ENCODE results near the gene ZNF530. TPM values are rescaled to one million over a fixed set of nuclear protein-coding genes. Genes with fewer than 3 reads are reported as not detected.

The ZNF530 gene
- total RNA-seq, 1 donor from 2014 or later: 4.7 TPM

DNA sequence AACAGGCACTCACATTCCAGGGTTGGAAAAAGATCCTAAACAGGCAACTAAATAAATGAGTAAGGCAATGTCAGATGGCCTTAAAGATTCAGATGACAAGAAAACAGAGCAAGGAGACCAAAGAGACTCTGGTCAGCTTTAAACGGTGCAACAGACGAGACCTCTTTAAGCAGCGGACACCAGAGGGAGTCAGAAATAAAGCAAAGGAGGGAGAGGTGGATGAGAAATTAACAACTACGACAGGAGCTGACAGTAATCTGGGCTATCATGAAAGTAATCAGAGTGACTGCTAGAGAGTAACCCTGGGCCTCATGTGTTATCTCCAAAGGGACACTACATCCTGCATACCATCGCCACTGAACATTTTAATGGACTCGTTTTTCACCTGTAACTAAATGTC is 41.2 kb upstream of the ZNF530 start:
- Histone ChIP-seq H3K9ac (ENCODE audit: low read length) (peak overlapping the region; percentile 82), H4K20me1 (ENCODE audit: insufficient read depth, low read length) (peaks cover 9% of the 10 kb centered on the region), H2AFZ (ENCODE audit: low read depth, low read length) (peak overlapping the region; percentile 79), H3K27me3 (ENCODE audit: insufficient read depth, low read length) (no peaks in the 10 kb centered on the region), H3K27ac (ENCODE audit: low read depth, low read length) (no peak overlapping the region), H3K9me3 (ENCODE audit: insufficient read depth, low read depth, low read length) (peaks cover 30% of the 10 kb centered on the region), H3K36me3 (ENCODE audit: insufficient read depth, low read length) (peaks cover 16% of the 10 kb centered on the region), H3K4me3 (ENCODE audit: insufficient read depth, low read depth, low read length) (peak overlapping the region; percentile 80), H3K79me2 (ENCODE audit: insufficient read depth, low read length) (peaks cover 22% of the 10 kb centered on the region), H3K4me2 (ENCODE audit: low read length) (peak overlapping the region; percentile 89), H3K4me1 (ENCODE audit: insufficient read depth, low read length) (peaks cover 7% of the 10 kb centered on the region)
- Mint-ChIP-seq H3K27me3 (ENCODE audit: low read depth, unreplicated experiment) (no peaks in the 10 kb centered on the region), H3K9me3 (ENCODE audit: unreplicated experiment) (peaks cover 34% of the 10 kb centered on the region), H3K27ac (ENCODE audit: unreplicated experiment) (peak overlapping the region; percentile 75), H3K4me3 (ENCODE audit: unreplicated experiment) (peak overlapping the region; percentile 99), H3K4me1 (ENCODE audit: low read depth, unreplicated experiment) (peaks cover 9% of the 10 kb centered on the region), H3K36me3 (ENCODE audit: low read depth, unreplicated experiment) (peaks cover 41% of the 10 kb centered on the region)
- no peak for TF ChIP-seq EZH2 (IDR thresholded peaks at IDR 0.05; ENCODE audit: insufficient read depth, low read length)
- TF ChIP-seq, protein P1, sequence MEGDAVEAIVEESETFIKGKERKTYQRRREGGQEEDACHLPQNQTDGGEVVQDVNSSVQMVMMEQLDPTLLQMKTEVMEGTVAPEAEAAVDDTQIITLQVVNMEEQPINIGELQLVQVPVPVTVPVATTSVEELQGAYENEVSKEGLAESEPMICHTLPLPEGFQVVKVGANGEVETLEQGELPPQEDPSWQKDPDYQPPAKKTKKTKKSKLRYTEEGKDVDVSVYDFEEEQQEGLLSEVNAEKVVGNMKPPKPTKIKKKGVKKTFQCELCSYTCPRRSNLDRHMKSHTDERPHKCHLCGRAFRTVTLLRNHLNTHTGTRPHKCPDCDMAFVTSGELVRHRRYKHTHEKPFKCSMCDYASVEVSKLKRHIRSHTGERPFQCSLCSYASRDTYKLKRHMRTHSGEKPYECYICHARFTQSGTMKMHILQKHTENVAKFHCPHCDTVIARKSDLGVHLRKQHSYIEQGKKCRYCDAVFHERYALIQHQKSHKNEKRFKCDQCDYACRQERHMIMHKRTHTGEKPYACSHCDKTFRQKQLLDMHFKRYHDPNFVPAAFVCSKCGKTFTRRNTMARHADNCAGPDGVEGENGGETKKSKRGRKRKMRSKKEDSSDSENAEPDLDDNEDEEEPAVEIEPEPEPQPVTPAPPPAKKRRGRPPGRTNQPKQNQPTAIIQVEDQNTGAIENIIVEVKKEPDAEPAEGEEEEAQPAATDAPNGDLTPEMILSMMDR (IDR thresholded peaks at IDR 0.05; ENCODE audit: insufficient read depth, low read depth, low read length): no peak
- FAIRE-seq: no peak
- DNase-seq (ENCODE audit: low read depth): no peak

DNA sequence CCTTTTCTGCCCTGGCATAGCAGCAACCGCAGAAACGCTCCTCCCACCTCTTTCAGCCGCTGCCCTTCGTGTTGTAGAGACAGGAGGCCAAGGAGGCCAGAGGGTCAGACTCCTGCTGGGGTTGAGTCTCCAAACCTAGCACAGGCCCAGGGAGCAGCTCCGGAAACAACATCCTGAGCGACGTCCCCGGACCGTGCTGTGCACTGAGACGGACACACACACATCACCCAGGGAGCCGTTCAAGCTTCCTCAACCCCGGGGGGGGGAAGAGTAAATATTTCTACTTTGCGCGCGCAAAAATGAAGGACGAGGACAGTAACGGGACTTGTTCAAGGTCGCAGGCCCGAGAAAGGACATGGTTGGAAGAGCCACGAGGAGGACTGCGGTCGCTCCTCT is 40.7 kb upstream of the ZNF530 start:
- H3K4me3 Mint-ChIP-seq (ENCODE audit: unreplicated experiment): peak overlapping the region; percentile 99
- H3K79me2 ChIP-seq (ENCODE audit: insufficient read depth, low read length): peaks cover 22% of the 10 kb centered on the region
- peaks cover 7% of the 10 kb centered on the region for H3K4me1 ChIP-seq (ENCODE audit: insufficient read depth, low read length)
- peaks cover 15% of the 10 kb centered on the region for H3K36me3 ChIP-seq (ENCODE audit: insufficient read depth, low read length)
- peak overlapping the region; percentile 82 for H3K9ac ChIP-seq (ENCODE audit: low read length)
- peak overlapping the region; percentile 79 for H2AFZ ChIP-seq (ENCODE audit: low read depth, low read length)
- H3K4me1 Mint-ChIP-seq (ENCODE audit: low read depth, unreplicated experiment): peaks cover 9% of the 10 kb centered on the region
- H3K27ac ChIP-seq (ENCODE audit: low read depth, low read length): no peak overlapping the region
- H4K20me1 ChIP-seq (ENCODE audit: insufficient read depth, low read length): peaks cover 9% of the 10 kb centered on the region
- peak overlapping the region; percentile 80 for H3K4me3 ChIP-seq (ENCODE audit: insufficient read depth, low read depth, low read length)
- TF ChIP-seq, protein P1 (IDR thresholded peaks at IDR 0.05; ENCODE audit: insufficient read depth, low read depth, low read length): no peak
- DNase-seq (ENCODE audit: low read depth) (no peak), FAIRE-seq (no peak)
- peaks cover 39% of the 10 kb centered on the region for H3K9me3 Mint-ChIP-seq (ENCODE audit: unreplicated experiment)
- no peaks in the 10 kb centered on the region for H3K27me3 Mint-ChIP-seq (ENCODE audit: low read depth, unreplicated experiment)
- no peaks in the 10 kb centered on the region for H3K27me3 ChIP-seq (ENCODE audit: insufficient read depth, low read length)
- H3K27ac Mint-ChIP-seq (ENCODE audit: unreplicated experiment): peak overlapping the region; percentile 97
- H3K36me3 Mint-ChIP-seq (ENCODE audit: low read depth, unreplicated experiment): peaks cover 36% of the 10 kb centered on the region
- peaks cover 30% of the 10 kb centered on the region for H3K9me3 ChIP-seq (ENCODE audit: insufficient read depth, low read depth, low read length)
- peak overlapping the region; percentile 89 for H3K4me2 ChIP-seq (ENCODE audit: low read length)

DNA sequence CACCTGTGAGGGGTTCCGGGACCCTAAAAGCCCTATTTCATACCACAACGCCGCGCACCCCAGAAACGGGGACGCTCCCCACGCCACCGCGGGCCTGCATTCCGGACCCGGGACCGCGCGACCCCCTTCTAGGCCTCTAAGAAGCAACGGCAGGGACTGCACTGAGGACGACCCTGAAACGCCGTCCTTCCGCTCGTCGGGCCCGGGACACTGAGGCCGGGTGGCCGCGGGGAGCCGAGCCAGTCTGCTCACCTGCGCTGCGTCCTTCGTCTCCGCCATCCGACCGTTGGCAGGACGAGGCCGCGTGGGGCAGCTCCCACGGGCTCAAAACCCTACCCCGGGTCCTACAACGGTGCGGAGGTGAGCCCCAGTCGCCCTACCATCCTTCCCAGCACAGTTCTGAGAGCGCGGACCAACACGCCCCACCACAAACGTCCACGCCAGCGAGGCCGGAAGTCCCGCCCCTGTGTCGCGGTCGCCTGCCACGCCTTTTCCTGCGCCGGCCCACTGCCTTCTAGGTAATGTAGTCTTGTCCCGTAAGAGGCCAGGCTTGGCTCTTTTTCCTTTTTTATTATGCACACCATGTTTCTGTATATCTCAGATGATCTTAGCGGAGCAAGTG is 40.2 kb upstream of the ZNF530 start, which contains the start of gene ZNF550:
ZNF550 (minus strand) TSS at position 460 of the 622 bp plus-strand sequence; CDS start at position 279, 181 bp downstream.
- peaks cover 31% of the 10 kb centered on the region for H3K36me3 Mint-ChIP-seq (ENCODE audit: low read depth, unreplicated experiment)
- peaks cover 9% of the 10 kb centered on the region for H3K4me1 Mint-ChIP-seq (ENCODE audit: low read depth, unreplicated experiment)
- TF ChIP-seq, protein P1 (IDR thresholded peaks at IDR 0.05; ENCODE audit: insufficient read depth, low read depth, low read length): no peak
- no peak for TF ChIP-seq EZH2 (IDR thresholded peaks at IDR 0.05; ENCODE audit: insufficient read depth, low read length)
- H3K27ac Mint-ChIP-seq (ENCODE audit: unreplicated experiment): peak within 1 kb of the TSS; percentile 97
- Histone ChIP-seq H3K27ac (ENCODE audit: low read depth, low read length) (peak within 1 kb of the TSS; percentile 62), H3K9ac (ENCODE audit: low read length) (peak within 1 kb of the TSS; percentile 82), H3K4me3 (ENCODE audit: insufficient read depth, low read depth, low read length) (peak within 1 kb of the TSS; percentile 80), H4K20me1 (ENCODE audit: insufficient read depth, low read length) (peaks cover 9% of the 10 kb centered on the region), H3K79me2 (ENCODE audit: insufficient read depth, low read length) (peaks cover 22% of the 10 kb centered on the region), H3K4me2 (ENCODE audit: low read length) (peak within 1 kb of the TSS; percentile 89), H3K9me3 (ENCODE audit: insufficient read depth, low read depth, low read length) (peaks cover 29% of the 10 kb centered on the region), H3K36me3 (ENCODE audit: insufficient read depth, low read length) (peaks cover 10% of the 10 kb centered on the region), H2AFZ (ENCODE audit: low read depth, low read length) (peak within 1 kb of the TSS; percentile 79), H3K4me1 (ENCODE audit: insufficient read depth, low read length) (peaks cover 7% of the 10 kb centered on the region), H3K27me3 (ENCODE audit: insufficient read depth, low read length) (no peaks in the 10 kb centered on the region)
- H3K4me3 Mint-ChIP-seq (ENCODE audit: unreplicated experiment): peak within 1 kb of the TSS; percentile 99
- DNase-seq (ENCODE audit: low read depth): peak; percentile 86
- H3K9me3 Mint-ChIP-seq (ENCODE audit: unreplicated experiment): peaks cover 39% of the 10 kb centered on the region
- no peak for FAIRE-seq
- no peaks in the 10 kb centered on the region for H3K27me3 Mint-ChIP-seq (ENCODE audit: low read depth, unreplicated experiment)

Measured in astrocyte (in vitro differentiated cells and primary cell).